KG1 (cell line): ENCODE results near the gene IQGAP2.
A peak's percentile ranks its signal among the peaks of the same experiment; 100 is the strongest.
"Not testable (repeated sequence)": the region's sequence is repeated elsewhere in the genome, so short reads cannot be mapped to it uniquely, and the experiment has no call there.

Experiments used
- DNase-seq: peaks from one replicate; lab custom pipeline; 2025; lab: John Stamatoyannopoulos, UW

The IQGAP2 gene, protein sequence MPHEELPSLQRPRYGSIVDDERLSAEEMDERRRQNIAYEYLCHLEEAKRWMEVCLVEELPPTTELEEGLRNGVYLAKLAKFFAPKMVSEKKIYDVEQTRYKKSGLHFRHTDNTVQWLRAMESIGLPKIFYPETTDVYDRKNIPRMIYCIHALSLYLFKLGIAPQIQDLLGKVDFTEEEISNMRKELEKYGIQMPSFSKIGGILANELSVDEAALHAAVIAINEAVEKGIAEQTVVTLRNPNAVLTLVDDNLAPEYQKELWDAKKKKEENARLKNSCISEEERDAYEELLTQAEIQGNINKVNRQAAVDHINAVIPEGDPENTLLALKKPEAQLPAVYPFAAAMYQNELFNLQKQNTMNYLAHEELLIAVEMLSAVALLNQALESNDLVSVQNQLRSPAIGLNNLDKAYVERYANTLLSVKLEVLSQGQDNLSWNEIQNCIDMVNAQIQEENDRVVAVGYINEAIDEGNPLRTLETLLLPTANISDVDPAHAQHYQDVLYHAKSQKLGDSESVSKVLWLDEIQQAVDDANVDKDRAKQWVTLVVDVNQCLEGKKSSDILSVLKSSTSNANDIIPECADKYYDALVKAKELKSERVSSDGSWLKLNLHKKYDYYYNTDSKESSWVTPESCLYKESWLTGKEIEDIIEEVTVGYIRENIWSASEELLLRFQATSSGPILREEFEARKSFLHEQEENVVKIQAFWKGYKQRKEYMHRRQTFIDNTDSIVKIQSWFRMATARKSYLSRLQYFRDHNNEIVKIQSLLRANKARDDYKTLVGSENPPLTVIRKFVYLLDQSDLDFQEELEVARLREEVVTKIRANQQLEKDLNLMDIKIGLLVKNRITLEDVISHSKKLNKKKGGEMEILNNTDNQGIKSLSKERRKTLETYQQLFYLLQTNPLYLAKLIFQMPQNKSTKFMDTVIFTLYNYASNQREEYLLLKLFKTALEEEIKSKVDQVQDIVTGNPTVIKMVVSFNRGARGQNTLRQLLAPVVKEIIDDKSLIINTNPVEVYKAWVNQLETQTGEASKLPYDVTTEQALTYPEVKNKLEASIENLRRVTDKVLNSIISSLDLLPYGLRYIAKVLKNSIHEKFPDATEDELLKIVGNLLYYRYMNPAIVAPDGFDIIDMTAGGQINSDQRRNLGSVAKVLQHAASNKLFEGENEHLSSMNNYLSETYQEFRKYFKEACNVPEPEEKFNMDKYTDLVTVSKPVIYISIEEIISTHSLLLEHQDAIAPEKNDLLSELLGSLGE (N-terminal part only)

DNA sequence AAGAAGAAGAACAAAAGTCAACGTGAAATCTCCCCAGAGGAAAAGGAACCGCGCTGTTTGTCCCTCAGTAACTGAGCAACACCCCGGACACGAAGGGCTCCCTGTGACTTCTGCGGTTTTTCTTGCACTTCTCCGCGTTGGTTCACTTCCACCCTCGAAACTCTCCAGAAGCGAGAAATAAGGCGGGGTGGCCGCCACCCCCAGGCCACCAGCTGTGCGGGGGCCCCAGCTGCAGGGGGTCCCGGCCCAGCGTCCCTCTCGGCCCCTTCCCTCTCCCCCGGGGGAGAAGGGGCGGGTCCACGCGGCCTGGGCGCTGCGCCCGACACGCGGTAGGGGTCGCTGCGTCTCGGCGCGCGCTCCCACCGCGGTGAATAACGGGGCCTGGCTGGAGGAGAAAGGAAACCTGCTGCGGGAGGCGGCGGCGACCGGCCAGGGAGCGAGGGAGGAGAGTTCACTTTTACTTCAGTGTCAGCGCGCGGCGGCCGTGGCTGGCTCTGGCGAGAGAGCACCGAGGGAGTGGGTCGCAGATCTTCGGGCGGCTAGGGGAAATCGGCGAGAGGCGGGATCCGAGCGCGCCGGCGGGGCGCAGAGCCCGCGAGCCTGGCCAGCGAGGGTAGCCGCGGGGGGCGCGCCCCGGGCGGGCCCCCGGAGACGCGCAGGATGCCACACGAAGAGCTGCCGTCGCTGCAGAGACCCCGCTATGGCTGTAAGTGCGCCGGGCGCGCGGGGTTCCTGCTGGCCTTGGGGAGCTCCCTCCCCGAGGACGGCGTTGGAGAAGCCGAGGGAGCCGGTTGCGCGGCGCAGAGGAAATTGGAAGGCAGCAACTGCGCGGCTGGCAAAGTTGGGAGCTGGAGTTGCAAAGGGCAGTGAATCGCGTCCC is at the start of gene IQGAP2:
Gene IQGAP2 (plus strand): TSS at position 400 of the 880 bp plus-strand sequence. CDS start 261 bp downstream, at position 661.
- DNase-seq, result peak; percentile 97

DNA sequence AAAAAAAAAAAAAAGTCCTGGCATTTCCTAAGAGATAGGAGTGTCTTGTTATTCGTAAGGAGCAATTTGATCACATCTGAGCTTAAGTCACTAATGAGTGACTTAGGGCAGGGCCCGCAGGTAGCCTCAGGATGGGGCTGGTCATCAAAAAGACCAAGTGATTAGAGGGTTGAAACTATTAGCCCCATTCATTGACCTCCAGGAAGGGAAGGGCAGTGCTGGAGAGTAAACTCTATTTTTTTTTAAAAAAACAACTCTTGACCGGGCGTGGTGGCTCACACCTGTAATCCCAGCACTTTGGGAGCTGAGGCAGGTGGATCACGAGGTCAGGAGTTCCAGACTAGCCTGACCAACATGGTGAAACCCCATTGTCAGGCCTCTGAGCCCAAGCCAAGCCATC is 46.2 kb upstream of the IQGAP2 start:
- no peak for DNase-seq

DNA sequence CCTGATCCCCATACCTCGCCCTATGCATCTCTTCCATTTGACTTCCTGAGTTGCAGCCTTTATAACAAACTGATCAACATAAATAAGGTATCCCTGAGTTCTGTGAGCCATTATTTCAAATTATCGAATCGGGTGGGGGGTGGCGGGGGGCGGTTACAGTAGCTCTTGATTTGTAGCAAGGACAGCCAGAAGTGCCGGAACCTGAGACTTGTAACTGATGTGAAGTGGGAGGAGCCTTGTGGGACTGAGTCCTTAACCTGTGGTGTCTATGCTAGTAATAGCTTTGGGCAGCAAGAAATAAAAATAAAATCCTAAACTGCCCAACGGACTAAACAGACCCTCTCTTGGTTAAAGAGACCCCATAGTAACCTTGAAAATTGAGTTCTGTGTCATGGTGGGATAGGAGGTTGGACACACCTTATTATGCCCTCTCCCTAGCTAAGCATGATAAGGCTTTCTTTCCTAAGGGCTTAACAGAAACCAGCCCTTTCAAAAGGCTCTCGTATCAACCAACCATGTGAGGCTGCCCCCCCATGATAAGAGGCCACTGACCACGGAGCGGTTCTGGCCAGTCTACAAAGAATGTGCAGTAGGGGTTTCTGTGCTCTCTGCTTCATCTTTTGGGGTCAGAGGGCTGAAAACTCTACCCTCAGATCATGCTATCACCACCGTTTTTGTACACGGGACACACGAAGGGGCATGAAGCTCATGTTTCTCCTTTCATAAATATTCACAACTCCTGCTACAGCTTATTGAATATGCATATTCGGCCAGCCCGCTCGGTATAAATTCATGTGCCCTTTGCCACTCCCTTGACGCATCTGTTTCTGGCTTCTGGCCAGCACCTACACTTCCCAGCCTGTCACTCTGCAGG is 39.5 kb upstream of the IQGAP2 start:
- no peak for DNase-seq

- DNase-seq, result no peak
Measured at GRCh38 chr5:76364226-76364589, 38.9 kb upstream of the IQGAP2 start.

DNA sequence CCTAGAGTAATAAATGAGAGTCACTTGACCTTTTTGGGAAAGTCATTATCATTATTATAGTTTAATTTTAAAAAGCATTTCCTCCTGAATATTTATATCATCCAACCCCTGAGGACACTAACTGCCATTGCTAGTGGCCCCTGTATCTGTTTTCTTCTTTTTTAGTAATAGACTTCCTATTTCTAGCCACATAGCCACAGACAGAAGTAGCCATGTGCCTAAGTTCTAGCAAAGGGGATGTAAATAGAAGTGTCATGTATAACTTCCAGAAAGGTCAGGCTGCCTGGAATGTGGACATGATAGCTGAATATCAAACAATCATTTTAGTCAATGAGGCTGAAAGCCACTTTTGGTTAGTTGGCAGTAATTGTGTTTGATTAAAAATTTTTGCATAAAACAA is 37.5 kb upstream of the IQGAP2 start:
- DNase-seq, result no peak

GRCh38 chr5:76366596-76366995 is 36.5 kb upstream of the IQGAP2 start:
- no peak for DNase-seq

DNA sequence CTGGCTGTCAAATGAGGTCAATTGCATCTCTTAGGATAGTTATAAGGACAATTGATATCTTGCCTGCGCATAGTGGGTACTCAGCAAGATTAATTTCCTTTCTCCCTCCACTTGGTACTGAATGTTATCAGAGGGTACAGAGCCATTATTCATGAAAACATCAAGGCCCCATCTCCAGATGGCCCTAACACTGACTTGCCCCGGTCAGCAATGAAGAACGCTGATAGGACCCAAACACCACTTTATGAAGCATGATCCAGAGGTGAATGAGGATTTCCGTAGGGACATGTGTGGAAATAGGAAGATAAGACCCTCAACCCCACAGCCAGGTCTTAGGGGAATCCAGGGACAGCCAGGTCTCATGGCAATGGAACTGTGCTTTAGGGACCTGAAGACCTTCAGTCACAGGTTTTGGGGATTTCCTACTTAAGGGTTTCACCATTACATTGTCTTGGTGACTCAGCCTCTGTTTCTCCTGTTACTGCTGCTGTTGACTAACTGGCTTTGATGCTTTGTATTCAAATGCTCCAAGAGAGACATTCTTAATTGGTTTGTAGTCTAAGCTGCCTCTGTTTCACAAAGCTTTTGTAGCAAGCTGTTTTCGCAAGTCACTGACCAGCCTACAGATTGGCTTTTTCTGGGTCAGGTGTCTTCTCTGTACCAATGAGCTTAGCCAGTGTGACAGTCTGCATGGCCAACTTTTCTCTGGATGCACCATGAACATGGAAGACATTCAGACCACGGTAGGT is 35.3 kb upstream of the IQGAP2 start:
- no peak for DNase-seq

- DNase-seq, result no peak
Measured at GRCh38 chr5:76368941-76369340, 34.1 kb upstream of the IQGAP2 start.

DNA sequence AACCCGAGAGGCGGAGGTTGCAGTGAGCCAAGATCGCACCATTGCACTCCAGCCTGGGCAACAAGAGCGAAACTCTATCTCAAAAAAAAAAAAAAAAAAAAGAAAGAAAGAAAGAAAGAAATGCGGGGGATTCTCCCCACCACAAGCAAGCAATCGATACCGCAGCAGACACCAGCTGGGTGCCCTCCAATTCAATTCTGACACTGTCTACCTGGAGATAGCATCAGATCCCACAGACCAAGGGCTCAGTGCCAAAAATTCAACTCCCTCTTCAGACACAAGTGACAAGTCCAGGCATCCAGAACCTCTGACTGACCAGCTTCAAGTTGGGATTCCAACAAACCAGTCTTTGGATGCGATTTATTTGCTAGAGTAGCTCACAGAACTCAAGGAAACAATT is 33.4 kb upstream of the IQGAP2 start:
- not testable (repeated sequence) for DNase-seq

DNA sequence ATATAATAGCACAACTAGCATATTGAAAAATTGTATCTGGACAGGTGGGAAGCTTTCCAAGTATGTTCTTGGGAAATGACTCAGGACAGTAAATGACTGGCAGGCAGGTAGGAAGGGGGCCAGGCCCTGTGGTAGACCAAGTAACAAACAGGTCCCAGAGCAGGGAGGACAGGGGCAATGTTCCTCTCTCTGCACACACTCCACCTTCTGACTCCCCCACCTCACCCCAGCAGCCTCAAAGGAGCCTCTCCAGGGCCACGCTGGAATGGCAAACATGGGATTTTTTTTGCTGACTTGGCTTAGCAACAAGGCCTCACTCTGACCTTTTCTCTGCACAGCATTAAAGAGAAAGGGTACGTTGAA is 31.1 kb upstream of the IQGAP2 start:
- DNase-seq, result no peak

GRCh38 chr5:76372323-76373054 is 30.6 kb upstream of the IQGAP2 start:
- DNase-seq, result no peak

GRCh38 chr5:76376148-76376865 is 26.8 kb upstream of the IQGAP2 start:
- DNase-seq, result no peak

DNA sequence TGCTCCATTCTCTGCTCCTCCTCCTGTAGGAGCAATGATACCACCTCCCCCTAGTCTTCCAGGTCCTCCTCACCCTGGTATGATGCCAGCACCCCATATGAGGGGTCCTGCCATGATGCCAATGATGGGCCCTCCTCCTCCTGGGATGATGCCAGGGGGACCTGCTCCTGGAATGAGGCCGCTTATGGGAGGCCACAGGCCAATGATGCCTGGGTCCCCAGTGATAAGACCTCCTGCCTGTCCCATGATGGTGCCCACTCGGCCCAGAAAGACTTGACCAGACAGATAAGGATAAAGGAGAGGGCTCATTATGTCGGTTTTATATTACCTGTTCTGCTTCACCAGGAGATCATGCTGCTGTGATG is 26.2 kb upstream of the IQGAP2 start:
- no peak for DNase-seq

- DNase-seq, result no peak
Measured at GRCh38 chr5:76378355-76378754, 24.7 kb upstream of the IQGAP2 start.

DNA sequence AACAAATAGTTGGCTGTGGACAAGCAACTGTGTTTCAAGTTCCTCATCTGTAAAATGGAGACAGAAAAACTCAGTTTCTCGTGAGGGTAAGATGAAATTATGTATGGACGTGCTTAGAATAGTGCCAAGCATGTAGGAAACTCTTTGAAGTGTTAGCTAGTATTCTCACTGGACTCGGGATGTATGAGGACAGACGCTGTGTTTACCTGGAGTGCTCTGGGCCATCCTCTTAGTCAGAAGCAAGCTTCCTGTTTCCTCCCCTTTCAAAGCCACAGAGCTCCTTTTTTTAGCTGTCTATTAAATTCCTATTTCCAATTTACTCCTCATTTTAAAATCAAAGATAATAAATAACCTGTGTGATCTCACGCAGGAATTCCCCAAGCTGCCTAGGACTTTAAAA is 23.8 kb upstream of the IQGAP2 start:
- DNase-seq, result peak; percentile 53

- no peak for DNase-seq
Measured at GRCh38 chr5:76379855-76380254, 23.2 kb upstream of the IQGAP2 start.

DNA sequence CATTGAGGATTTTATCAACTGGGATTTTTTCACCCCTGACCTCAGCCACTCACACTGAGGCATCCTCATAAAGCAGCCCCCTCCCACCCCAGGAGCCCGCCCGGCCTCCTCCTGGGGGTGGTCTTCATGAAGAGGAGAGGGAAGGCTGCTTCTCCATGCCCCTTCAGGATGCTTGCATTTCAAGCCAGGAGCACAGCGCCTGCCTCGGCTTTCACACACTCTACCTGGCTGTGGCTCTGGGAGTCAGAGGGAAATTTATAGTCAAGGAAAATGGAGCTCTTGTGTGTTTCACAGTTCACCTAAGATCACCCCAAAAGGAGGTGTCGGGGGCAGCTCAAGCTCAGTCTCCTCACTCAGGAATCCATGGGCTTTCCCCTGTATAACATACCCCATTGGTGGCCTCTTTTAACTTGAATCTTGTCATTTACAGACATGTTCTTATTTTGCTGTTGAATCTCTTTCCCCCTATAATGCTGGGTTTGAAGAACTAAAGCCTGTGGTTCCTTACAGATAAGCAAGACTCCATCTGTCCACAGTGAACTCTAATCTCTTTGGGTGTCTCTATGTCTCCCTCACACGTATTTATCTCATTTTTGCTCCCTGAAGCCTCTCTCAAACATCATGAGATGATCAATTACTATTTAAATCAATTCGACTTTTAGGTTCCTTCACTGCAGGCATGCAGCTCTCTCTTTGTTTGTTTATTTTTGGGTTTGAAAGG is 22.6 kb upstream of the IQGAP2 start:
- no peak for DNase-seq
